CD4-positive, alpha-beta T cell treated with Interleukin-1 beta for 1 hour (primary cell): ENCODE measurements around the gene PABPC1L2A.
"Not testable (repeated sequence)": the region's sequence is repeated elsewhere in the genome, so short reads cannot be mapped to it uniquely, and the experiment has no call there.

Source experiments
- DNase-seq, 2 donors: peaks; one replicate each; pipeline ENCODE4 v3.0.0-alpha.2; 2020 to 2022

PABPC1L2A gene

GRCh38 chrX:73079024-73079562, at the start of gene PABPC1L2A:
PABPC1L2A (minus strand) TSS chrX:73079512; CDS start chrX:73079386, 126 bp downstream.
- DNase-seq = not testable (repeated sequence)

GRCh38 chrX:73127700-73128241, 48.5 kb upstream of the PABPC1L2A start:
- peak; percentile 0 to 2 for DNase-seq

GRCh38 chrX:73126240-73126639, 46.9 kb upstream of the PABPC1L2A start:
- no peak for DNase-seq

- DNase-seq = not testable (repeated sequence)
These were observed 20.2 kb upstream of the PABPC1L2A start for GRCh38 chrX:73099505-73099904.

GRCh38 chrX:73086766-73087165, 7.5 kb upstream of the PABPC1L2A start:
- not testable (repeated sequence) for DNase-seq

GRCh38 chrX:73079884-73080283, 572 bp upstream of the PABPC1L2A start:
- DNase-seq = not testable (repeated sequence)

GRCh38 chrX:73078597-73078996, 715 bp downstream of the PABPC1L2A start:
- not testable (repeated sequence) for DNase-seq

- DNase-seq = no peak
These were observed 2.5 kb downstream of the PABPC1L2A start for GRCh38 chrX:73076838-73077237.

- no peak for DNase-seq
These were observed 9.8 kb downstream of the PABPC1L2A start for GRCh38 chrX:73069365-73070035.

- DNase-seq = no peak
These were observed 10.6 kb downstream of the PABPC1L2A start for GRCh38 chrX:73068467-73069364.

GRCh38 chrX:73067761-73068466, 11.4 kb downstream of the PABPC1L2A start:
- not testable (repeated sequence) for DNase-seq

GRCh38 chrX:73028876-73029275, 50.4 kb downstream of the PABPC1L2A start:
- no peak for DNase-seq
